Caco-2 (cell line): Measurements from ENCODE around the gene MAST4. TPM values are rescaled to one million over a fixed set of nuclear protein-coding genes. Genes with fewer than 3 reads are reported as not detected.

ENCODE experiments used
- BruUV-seq: library from RNA; stranded (reverse); fragments of 400-500 nt; replicated peaks from 2 replicates; lab custom pipeline; 2021; lab: Mats Ljungman, UMichigan
- CTCF ChIA-PET: fragments of 300-600 bp; sonication (Branson Sonifier 250); formaldehyde crosslinking; loops from one replicate; lab custom pipeline; 2022; ENCODE audit warnings: antibody characterized with exemption; lab: Charles Lee
- POLR2A ChIA-PET: fragments of 300-600 bp; sonication (Branson Sonifier 250); formaldehyde crosslinking; loops from one replicate; lab custom pipeline; 2022; ENCODE audit warnings: antibody characterized with exemption; lab: Charles Lee
- DNase-seq, 2 experiments: peaks; one replicate each; pipeline versions ENCODE4 v3.0.0 to v3.0.0-alpha.2; 2020 to 2022
- H3K27me3 ChIP-seq: replicated peaks from 2 replicates; pipeline ENCODE4 v1.6.0; 2011; ENCODE audit warnings: low read length; ENCODE audit not compliant: control insufficient read depth, insufficient read depth
- H3K36me3 ChIP-seq: 2 replicates; pipeline ENCODE4 v1.5.1; 2011; ENCODE audit warnings: low read length; ENCODE audit not compliant: control insufficient read depth, insufficient read depth
- H3K4me1 ChIP-seq: fragments of 250-450 bp; sonication (Bioruptor Pico); 2 replicates; pipeline ENCODE4 v1.5.1; 2020; ENCODE audit warnings: mild to moderate bottlenecking
- H3K4me3 ChIP-seq: 2 replicates; pipeline ENCODE4 v1.5.1; 2011; ENCODE audit warnings: low read depth, mild to moderate bottlenecking, control low read depth, low read length
- H3K9me3 ChIP-seq: fragments of 250-450 bp; sonication (Bioruptor Pico); 2 replicates; pipeline ENCODE4 v1.5.1; 2020; ENCODE audit warnings: mild to moderate bottlenecking, moderate library complexity
- H3K27ac Mint-ChIP-seq: one replicate; pipeline ENCODE4 v1.8.0; 2022; ENCODE audit warnings: mixed read lengths; ENCODE audit not compliant: unreplicated experiment
- H3K27me3 Mint-ChIP-seq: one replicate; pipeline ENCODE4 v1.8.0; 2022; ENCODE audit warnings: mixed read lengths; ENCODE audit not compliant: insufficient read depth, unreplicated experiment
- H3K36me3 Mint-ChIP-seq: one replicate; pipeline ENCODE4 v1.8.0; 2022; ENCODE audit warnings: mild to moderate bottlenecking, mixed read lengths; ENCODE audit not compliant: insufficient read depth, unreplicated experiment
- H3K4me1 Mint-ChIP-seq: one replicate; pipeline ENCODE4 v1.8.0; 2022; ENCODE audit warnings: low read depth, mixed read lengths; ENCODE audit not compliant: unreplicated experiment
- H3K4me3 Mint-ChIP-seq: one replicate; pipeline ENCODE4 v1.8.0; 2022; ENCODE audit warnings: mild to moderate bottlenecking, moderate library complexity, mixed read lengths; ENCODE audit not compliant: unreplicated experiment
- H3K9me3 Mint-ChIP-seq: one replicate; pipeline ENCODE4 v1.8.0; 2022; ENCODE audit warnings: mixed read lengths; ENCODE audit not compliant: unreplicated experiment
- intact Hi-C: fragments of 100-400 bp; cut with micrococcal nuclease; formaldehyde crosslinking; loops from one replicate; pipeline ENCODE4 v1.10.0; 2022; ENCODE audit not compliant: unreplicated experiment
- total RNA-seq: library from RNA; stranded (reverse); gene quantifications from 2 replicates; pipeline ENCODE4 v1.2.3, GENCODE V29; 2022
- TF ChIP-seq, protein P1 (sequence below), 2 experiments: fragments of 200-600 bp in 1 of 2; IDR thresholded peaks; 1 replicate in 1 of 2; 2 replicates in 1 of 2; pipeline versions ENCODE4 v1.5.1 to v1.8.0; 2011 to 2022; ENCODE audit warnings: antibody characterized with exemption in 1 of 2, control low read depth in 1 of 2, inconsistent platforms in 1 of 2, low read depth in 1 of 2, low read length in 1 of 2, mild to moderate bottlenecking in 1 of 2, moderate library complexity in 1 of 2; ENCODE audit not compliant: insufficient read depth in 1 of 2, severe bottlenecking in 1 of 2, unreplicated experiment in 1 of 2

MAST4 gene
- total RNA-seq, 1 experiment from 2014 or later, result 17.8 TPM

DNA sequence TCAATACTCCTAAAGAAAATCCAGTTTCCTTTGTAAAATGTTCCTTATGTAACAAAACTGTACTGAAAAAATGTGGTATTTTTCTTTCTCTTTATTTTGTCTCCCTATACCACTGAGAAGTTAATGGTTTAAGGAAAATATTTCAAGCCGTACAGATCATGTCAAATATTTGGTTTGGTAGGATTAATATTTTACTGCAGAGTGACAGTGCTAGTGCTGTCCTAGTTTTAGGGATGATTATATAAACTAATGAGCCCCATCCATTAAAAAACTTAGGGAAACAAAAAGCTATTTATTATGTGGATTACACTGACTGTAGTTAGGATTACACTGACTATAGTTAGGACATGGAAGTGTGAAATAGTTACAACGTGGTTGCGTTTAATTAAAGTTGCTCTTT, 391.3 kb downstream of the MAST4 start:
- no peak overlapping the region for H3K4me3 ChIP-seq
- TF ChIP-seq, protein P1, sequence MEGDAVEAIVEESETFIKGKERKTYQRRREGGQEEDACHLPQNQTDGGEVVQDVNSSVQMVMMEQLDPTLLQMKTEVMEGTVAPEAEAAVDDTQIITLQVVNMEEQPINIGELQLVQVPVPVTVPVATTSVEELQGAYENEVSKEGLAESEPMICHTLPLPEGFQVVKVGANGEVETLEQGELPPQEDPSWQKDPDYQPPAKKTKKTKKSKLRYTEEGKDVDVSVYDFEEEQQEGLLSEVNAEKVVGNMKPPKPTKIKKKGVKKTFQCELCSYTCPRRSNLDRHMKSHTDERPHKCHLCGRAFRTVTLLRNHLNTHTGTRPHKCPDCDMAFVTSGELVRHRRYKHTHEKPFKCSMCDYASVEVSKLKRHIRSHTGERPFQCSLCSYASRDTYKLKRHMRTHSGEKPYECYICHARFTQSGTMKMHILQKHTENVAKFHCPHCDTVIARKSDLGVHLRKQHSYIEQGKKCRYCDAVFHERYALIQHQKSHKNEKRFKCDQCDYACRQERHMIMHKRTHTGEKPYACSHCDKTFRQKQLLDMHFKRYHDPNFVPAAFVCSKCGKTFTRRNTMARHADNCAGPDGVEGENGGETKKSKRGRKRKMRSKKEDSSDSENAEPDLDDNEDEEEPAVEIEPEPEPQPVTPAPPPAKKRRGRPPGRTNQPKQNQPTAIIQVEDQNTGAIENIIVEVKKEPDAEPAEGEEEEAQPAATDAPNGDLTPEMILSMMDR (IDR thresholded peaks at IDR 0.05; ENCODE audit: insufficient read depth in 1 of 2, low read depth in 1 of 2, low read length in 1 of 2, severe bottlenecking in 1 of 2, unreplicated experiment in 1 of 2), result no peak
- peaks cover 9% of the 10 kb centered on the region for H3K4me1 ChIP-seq
- Mint-ChIP-seq H3K27me3 (no peaks in the 10 kb centered on the region), H3K36me3 (no peaks in the 10 kb centered on the region), H3K4me1 (peaks cover 25% of the 10 kb centered on the region), H3K4me3 (no peak overlapping the region), H3K27ac (no peak overlapping the region), H3K9me3 (no peaks in the 10 kb centered on the region)
- H3K36me3 ChIP-seq, result no peaks in the 10 kb centered on the region
- intact Hi-C loops, result loop anchor here (5.0 kb wide), 1 partner anchor 220 kb away; no protein-coding TSS in a partner anchor
- DNase-seq, result no peak
- no peaks in the 10 kb centered on the region for H3K9me3 ChIP-seq
- H3K27me3 ChIP-seq, result no peaks in the 10 kb centered on the region
- POLR2A ChIA-PET, result no interaction called here
- CTCF ChIA-PET, result interaction anchor here (0.7 to 1.7 kb wide), 2 partner anchors 28 to 162 kb away, joined by 3 to 4 read pairs; no protein-coding TSS in a partner anchor
- no TSS peak for BruUV-seq

DNA sequence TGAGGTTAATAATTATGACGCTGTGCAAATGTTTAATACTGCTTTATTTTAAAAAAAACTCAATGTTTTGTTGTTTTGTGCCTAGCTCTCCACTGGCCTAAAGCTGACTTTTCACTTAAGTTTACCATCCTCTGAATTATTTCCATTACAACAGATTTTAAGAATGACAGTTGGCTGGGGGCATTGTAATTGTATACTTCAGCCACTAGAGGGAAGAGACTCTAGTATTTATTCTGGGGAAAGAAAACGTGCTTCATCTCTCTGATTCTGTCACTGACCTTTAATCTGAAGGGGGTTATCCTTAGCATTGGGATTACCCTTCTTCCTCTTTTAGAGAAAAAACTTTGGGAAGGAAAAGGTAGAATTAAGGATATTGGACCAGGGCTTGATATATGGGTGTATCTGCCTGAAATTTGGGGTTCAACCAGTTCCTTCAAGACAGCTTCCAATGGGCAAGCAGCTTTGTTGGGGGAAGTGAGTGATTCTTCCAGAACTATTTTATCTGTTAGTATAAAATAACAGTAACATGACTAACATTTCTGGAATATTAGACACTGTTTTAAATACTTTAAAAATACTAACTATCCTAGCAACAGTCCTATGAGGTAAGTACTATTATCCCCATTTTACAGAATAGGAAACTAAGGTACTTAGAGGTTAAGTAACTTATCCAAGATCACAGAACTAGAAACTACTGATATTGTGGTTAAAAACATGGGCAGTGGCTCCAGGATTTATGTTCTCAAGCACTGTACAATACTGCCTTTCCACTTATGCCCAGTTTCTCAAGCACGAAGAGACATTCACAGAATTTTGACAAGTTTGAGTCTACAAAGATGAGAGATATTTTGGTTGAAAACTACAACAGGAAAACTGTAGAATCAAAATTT, 392.0 kb downstream of the MAST4 start:
- intact Hi-C loops, result loop anchor here (2.0 to 5.0 kb wide), 2 partner anchors 157 to 219 kb away; no protein-coding TSS in a partner anchor
- H3K9me3 ChIP-seq, result no peaks in the 10 kb centered on the region
- H3K4me3 ChIP-seq, result no peak overlapping the region
- H3K27me3 ChIP-seq, result no peaks in the 10 kb centered on the region
- TF ChIP-seq, protein P1 (IDR thresholded peaks at IDR 0.05; ENCODE audit: insufficient read depth in 1 of 2, low read depth in 1 of 2, low read length in 1 of 2, severe bottlenecking in 1 of 2, unreplicated experiment in 1 of 2), result peak; percentile 78 to 79
- H3K27me3 Mint-ChIP-seq, result no peaks in the 10 kb centered on the region
- peaks cover 27% of the 10 kb centered on the region for H3K4me1 Mint-ChIP-seq
- H3K36me3 Mint-ChIP-seq, result peaks cover under 1% of the 10 kb centered on the region
- H3K4me3 Mint-ChIP-seq, result no peak overlapping the region
- H3K27ac Mint-ChIP-seq, result no peak overlapping the region
- ChIA-PET POLR2A (no interaction called here), CTCF (interaction anchor here (1.7 kb wide), 1 partner anchor 161 kb away, joined by 4 read pairs; no protein-coding TSS in a partner anchor)
- no TSS peak for BruUV-seq
- peaks cover 9% of the 10 kb centered on the region for H3K4me1 ChIP-seq
- no peak for DNase-seq
- no peaks in the 10 kb centered on the region for H3K9me3 Mint-ChIP-seq
- no peaks in the 10 kb centered on the region for H3K36me3 ChIP-seq

DNA sequence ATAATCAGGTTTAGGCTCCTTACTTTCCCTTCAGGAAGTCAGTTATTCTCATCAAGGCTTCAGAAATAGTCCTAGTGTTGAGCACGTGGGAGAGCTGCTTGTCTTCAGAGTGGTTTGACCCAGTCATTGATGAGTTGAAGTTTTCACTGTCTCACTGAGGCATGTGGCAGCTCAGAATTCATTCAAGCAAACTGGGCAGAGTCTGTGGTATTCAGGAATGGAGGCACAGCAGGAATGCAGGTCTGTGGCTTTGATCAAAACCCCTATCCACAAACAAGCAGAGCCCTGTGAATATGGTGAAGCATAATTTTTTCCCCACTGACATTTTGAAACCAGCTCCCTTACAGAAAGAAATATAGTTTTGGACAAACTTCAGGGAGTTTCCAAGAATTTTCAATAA, 393.1 kb downstream of the MAST4 start:
- H3K4me3 Mint-ChIP-seq, result no peak overlapping the region
- H3K9me3 Mint-ChIP-seq, result no peaks in the 10 kb centered on the region
- peaks cover 12% of the 10 kb centered on the region for H3K4me1 ChIP-seq
- intact Hi-C loops, result loop anchor here (2.0 to 5.0 kb wide), 2 partner anchors 156 to 218 kb away; no protein-coding TSS in a partner anchor
- BruUV-seq, result no TSS peak
- no peaks in the 10 kb centered on the region for H3K9me3 ChIP-seq
- peaks cover 31% of the 10 kb centered on the region for H3K4me1 Mint-ChIP-seq
- DNase-seq, result no peak
- no peak overlapping the region for H3K27ac Mint-ChIP-seq
- no peaks in the 10 kb centered on the region for H3K27me3 ChIP-seq
- TF ChIP-seq, protein P1 (IDR thresholded peaks at IDR 0.05; ENCODE audit: insufficient read depth in 1 of 2, low read depth in 1 of 2, low read length in 1 of 2, severe bottlenecking in 1 of 2, unreplicated experiment in 1 of 2), result no peak
- ChIA-PET CTCF (interaction anchor here (1.7 kb wide), 1 partner anchor 160 kb away, joined by 4 read pairs; no protein-coding TSS in a partner anchor), POLR2A (interaction anchor here (0.6 kb wide), 1 partner anchor 78 kb away, joined by 6 read pairs; no protein-coding TSS in a partner anchor)
- peaks cover 6% of the 10 kb centered on the region for H3K36me3 Mint-ChIP-seq
- no peaks in the 10 kb centered on the region for H3K36me3 ChIP-seq
- no peak overlapping the region for H3K4me3 ChIP-seq
- H3K27me3 Mint-ChIP-seq, result no peaks in the 10 kb centered on the region
